Measurements from ENCODE around the gene ACBD7.

ACBD7 gene

DNA sequence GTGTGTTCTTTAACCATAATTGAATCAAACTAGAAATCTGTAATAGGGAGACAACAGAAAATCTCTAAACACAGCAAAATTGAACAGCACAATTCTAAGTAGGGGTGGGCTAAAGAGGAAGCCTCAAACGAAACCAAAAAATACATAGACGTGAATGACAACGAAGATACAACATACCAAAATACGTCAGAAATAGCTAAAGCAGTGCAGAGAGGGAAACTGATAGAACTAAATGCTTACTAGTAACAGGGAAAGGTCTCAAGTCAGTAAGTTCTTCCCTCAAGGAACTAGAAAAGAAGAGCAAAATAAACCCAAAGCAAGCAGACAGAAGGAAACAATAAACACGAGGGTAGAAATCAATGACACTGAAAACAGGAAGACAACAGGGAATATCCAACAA, 27.6 kb upstream of the ACBD7 start:
- DNase-seq (ENCODE audit: low read depth, low spot score): no peak
- in situ Hi-C loops (cut with HindIII; ENCODE audit: low sequenced_read_pairs): no loop called here
- no peak for TF ChIP-seq CTCF (IDR thresholded peaks at IDR 0.05; ENCODE audit: low read depth, low read length)
- no peak overlapping the region for H3K4me3 ChIP-seq (ENCODE audit: low read depth, low read length)

GRCh38 chr10:15113766-15114165, 25.2 kb upstream of the ACBD7 start:
- no peak for TF ChIP-seq CTCF (IDR thresholded peaks at IDR 0.05; ENCODE audit: low read depth, low read length)
- no peak overlapping the region for H3K4me3 ChIP-seq (ENCODE audit: low read depth, low read length)
- DNase-seq (ENCODE audit: low read depth, low spot score): no peak
- in situ Hi-C loops (cut with HindIII; ENCODE audit: low sequenced_read_pairs): no loop called here

DNA sequence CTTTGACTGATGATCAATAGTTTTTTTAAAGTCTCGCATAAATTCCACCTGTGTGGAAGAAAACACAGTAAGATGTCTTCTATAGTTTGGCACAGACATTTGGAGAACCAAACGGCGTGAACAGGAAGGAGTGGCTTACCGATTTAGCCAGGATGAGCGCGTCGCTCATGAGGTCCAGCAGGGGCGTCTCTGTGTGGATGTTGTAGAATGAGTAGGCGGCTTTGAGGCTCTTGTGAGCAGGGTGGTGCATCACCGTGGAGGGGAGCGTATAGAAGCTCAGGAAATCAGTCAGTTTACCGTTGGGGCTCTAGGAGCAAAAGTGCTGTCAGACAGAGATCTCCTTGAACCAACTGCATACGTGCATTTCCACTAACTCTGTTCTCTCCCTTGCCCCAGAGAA, 24.1 kb upstream of the ACBD7 start:
- no peak overlapping the region for H3K4me3 ChIP-seq (ENCODE audit: low read depth, low read length)
- in situ Hi-C loops (cut with HindIII; ENCODE audit: low sequenced_read_pairs): no loop called here
- DNase-seq (ENCODE audit: low read depth, low spot score): no peak
- no peak for TF ChIP-seq CTCF (IDR thresholded peaks at IDR 0.05; ENCODE audit: low read depth, low read length)

DNA sequence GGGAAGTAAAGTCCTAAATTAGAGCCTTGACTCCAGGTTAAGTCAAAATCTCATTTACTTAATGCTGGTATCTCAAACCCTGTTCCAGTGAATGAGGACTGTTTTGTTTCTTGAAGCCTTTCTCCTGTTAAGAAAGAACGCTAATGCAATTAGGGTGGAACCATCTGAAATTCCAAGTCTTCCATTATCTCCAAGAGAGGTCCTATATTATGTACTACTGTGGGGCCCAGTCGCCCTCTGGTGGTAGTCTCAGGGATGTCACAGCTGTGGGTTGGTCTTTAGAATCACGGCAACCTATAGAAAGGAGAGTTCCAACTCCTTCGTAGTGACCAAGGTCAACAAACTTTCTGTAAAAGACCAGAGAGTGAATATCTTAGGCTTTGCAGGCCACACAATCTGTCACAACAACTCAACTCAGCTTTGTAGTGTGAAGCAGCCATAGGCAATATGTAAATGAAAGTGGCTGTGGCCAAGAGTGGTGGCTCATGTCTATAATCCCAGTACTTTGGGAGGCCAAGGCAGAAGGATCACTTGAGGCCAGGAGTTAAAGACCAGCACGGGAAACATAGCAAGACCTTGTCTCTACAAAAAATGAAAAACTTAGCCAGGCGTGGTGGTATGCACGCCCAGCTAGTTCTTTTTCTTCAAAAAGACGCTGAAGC, 17.9 kb upstream of the ACBD7 start:
- TF ChIP-seq CTCF (IDR thresholded peaks at IDR 0.05; ENCODE audit: low read depth, low read length): peak; percentile 95
- peak; percentile 75 for DNase-seq (ENCODE audit: low read depth, low spot score)
- in situ Hi-C loops (cut with HindIII; ENCODE audit: low sequenced_read_pairs): no loop called here
- no peak overlapping the region for H3K4me3 ChIP-seq (ENCODE audit: low read depth, low read length)

- no peak overlapping the region for H3K4me3 ChIP-seq (ENCODE audit: low read depth, low read length)
- in situ Hi-C loops (cut with HindIII; ENCODE audit: low sequenced_read_pairs): no loop called here
- no peak for DNase-seq (ENCODE audit: low read depth, low spot score)
- TF ChIP-seq CTCF (IDR thresholded peaks at IDR 0.05; ENCODE audit: low read depth, low read length): no peak
These were observed 14.9 kb upstream of the ACBD7 start for GRCh38 chr10:15103513-15103912.

DNA sequence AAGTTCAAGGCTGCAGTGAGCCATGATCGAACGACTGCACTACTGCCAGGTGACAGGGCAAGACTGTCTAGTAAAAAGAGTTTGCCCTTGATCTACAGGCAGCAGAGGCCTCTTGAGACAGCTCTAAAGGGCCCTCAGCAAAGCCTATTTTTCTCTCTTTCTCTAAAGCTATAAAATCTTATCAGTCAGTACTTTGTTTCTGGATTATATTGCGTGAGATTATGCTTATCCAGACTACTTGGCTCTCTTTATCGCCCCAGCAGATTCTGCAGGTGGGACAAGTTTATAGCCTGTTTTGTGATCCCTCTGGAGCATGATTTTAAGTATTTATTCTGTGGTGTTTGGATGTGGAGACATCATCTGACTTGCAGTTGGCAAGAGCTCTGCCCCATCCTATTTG, 11.3 kb upstream of the ACBD7 start:
- DNase-seq (ENCODE audit: low read depth, low spot score): no peak
- TF ChIP-seq CTCF (IDR thresholded peaks at IDR 0.05; ENCODE audit: low read depth, low read length): no peak
- in situ Hi-C loops (cut with HindIII; ENCODE audit: low sequenced_read_pairs): no loop called here
- no peak overlapping the region for H3K4me3 ChIP-seq (ENCODE audit: low read depth, low read length)
